ENCODE measurements around the gene AZU1.

- TF ChIP-seq, protein P1, sequence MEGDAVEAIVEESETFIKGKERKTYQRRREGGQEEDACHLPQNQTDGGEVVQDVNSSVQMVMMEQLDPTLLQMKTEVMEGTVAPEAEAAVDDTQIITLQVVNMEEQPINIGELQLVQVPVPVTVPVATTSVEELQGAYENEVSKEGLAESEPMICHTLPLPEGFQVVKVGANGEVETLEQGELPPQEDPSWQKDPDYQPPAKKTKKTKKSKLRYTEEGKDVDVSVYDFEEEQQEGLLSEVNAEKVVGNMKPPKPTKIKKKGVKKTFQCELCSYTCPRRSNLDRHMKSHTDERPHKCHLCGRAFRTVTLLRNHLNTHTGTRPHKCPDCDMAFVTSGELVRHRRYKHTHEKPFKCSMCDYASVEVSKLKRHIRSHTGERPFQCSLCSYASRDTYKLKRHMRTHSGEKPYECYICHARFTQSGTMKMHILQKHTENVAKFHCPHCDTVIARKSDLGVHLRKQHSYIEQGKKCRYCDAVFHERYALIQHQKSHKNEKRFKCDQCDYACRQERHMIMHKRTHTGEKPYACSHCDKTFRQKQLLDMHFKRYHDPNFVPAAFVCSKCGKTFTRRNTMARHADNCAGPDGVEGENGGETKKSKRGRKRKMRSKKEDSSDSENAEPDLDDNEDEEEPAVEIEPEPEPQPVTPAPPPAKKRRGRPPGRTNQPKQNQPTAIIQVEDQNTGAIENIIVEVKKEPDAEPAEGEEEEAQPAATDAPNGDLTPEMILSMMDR (IDR thresholded peaks at IDR 0.05), result no peak
- TF ChIP-seq POLR2A (IDR thresholded peaks at IDR 0.05) (no peak), EP300 (IDR thresholded peaks at IDR 0.05) (no peak)
Measured at GRCh38 chr19:855142-855541, 27.5 kb downstream of the AZU1 start.
